Measurements from ENCODE around the gene ZFYVE28.

DNA sequence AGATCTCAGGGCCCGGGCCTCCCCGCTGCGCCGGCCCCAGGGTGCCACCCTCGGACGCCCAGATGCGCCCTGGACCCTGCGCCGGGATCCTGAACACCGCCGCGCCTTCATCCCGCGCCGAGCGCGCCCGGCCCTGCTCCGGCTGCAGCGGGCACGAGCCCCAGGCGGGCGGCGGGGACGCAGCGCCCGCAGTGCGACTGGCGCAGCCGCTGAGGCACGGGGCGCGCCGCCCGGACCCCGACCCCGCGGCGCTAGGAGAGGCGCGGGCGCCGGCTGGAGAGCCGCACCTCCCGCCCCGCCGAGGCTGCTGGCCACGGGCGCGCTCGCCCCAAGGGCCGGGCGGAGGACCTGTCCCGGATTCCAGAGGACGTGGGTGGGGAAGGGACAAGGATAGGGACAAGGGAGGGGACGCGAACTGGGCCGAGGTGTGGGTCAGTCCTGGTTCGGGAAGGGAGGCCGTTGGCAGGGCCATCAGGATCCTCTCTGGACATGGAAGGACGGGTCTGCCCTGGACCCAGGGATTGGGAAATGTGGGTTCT lies 1.1 kb downstream of the ZFYVE28 start:
- TF ChIP-seq POLR2A (IDR thresholded peaks at IDR 0.05), result no peak
- TF ChIP-seq, protein P1, sequence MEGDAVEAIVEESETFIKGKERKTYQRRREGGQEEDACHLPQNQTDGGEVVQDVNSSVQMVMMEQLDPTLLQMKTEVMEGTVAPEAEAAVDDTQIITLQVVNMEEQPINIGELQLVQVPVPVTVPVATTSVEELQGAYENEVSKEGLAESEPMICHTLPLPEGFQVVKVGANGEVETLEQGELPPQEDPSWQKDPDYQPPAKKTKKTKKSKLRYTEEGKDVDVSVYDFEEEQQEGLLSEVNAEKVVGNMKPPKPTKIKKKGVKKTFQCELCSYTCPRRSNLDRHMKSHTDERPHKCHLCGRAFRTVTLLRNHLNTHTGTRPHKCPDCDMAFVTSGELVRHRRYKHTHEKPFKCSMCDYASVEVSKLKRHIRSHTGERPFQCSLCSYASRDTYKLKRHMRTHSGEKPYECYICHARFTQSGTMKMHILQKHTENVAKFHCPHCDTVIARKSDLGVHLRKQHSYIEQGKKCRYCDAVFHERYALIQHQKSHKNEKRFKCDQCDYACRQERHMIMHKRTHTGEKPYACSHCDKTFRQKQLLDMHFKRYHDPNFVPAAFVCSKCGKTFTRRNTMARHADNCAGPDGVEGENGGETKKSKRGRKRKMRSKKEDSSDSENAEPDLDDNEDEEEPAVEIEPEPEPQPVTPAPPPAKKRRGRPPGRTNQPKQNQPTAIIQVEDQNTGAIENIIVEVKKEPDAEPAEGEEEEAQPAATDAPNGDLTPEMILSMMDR (IDR thresholded peaks at IDR 0.05), result no peak
- TF ChIP-seq POLR2AphosphoS5 (IDR thresholded peaks at IDR 0.05), result no peak
